ENCODE results near the gene IL20RA.
"Not testable (repeated sequence)": the region's sequence is repeated elsewhere in the genome, so short reads cannot be mapped to it uniquely, and the experiment has no call there.

The IL20RA gene

GRCh38 chr6:136967876-136968752, 76.7 kb downstream of the IL20RA start:
- DNase-seq: peak; percentile 78

DNA sequence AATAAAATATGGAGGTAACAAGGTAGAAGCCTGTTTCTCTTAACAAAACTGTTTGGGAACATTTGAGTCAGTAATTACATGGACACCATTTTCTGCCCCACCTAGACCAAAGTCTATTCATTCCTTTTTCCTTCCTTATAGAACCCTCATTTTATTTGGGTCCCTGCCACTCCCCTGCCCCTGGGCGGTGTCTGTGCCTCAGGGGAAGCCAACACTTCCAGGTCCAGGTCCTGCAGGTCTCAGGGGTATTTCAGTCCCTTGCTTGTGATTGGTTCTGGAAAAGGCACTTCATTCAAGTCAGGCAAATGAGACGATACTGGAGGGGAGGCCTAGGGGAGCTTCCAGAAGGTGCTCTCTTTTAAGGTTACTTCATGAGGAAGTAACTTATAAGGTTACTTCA, 80.4 kb downstream of the IL20RA start:
- DNase-seq: no peak

- no peak for DNase-seq
These were observed 81.5 kb downstream of the IL20RA start for GRCh38 chr6:136963259-136963658.

DNA sequence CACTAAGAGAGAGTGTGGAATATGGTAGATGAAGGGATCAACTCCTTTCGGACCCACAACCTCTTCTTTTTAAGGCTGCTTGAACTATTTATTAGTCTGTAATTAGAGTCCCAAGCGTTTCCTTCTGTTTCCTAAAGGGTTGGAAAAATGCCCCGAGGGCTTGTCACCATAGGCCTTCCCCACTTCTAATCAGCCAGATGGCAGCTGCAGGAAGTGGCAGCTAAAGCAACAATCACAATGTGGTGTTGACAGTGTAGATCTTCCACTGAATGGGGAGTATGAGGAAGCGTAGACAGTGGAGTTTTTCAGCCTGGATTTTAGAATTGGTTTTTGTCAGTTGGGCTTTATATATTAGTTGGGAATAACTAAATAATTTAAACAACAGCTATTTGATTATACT, 82.1 kb downstream of the IL20RA start:
- DNase-seq: no peak

DNA sequence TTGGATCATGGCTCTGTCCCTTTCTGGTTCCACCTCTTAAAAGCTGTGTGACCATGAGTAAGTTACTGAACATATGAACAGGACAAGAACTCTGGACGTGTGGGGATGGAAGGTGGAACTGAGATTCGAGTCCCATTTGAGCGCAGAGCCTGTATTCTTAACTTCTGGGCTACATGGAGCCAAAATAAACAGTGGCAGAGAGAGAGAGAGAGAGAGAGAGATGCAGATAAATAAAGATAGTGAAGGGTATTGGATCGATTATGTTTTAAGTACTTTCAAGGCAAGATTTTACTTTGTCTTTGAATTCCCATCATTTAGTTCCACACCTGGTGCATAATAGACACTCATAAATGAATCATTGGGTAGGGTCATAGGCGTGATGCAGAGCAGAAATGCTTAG, 82.9 kb downstream of the IL20RA start:
- DNase-seq: no peak

DNA sequence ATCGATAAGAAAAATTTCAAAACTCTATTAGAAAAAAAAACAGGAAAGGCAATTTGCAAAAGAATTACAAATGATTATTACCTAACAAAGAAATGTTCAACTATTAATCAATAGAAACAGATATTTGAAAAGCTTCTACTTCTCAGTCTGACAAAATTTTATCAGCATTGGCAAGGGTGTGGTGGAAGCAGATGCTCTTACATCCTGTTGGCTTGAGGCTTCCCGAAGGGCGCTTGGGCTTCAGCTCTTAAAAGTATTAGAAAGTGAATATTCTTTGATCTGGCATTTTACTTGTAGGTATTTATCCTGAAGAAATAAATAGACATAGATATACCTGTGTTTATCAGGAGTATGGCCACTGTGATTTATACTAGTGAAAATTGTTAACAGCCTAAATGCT, 84.0 kb downstream of the IL20RA start:
- DNase-seq: no peak

DNA sequence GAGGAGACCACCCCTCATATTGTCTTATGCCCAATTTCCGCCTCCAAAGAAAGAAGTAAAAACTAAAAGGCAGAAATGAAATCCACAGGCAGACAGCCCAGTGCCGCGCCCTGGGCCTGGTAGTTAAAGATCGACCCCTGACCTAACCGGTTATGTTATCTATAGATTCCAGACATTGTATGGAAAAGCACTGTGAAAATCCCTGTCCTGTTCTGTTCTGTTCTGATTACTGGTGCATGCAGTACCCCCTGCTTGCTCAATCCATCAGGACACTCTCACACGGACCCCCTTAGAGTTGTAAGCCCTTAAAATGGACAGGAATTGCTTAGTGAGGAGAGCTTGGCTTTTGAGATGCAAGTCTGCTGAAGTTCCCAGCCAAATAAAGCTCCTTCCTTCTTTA, 84.8 kb downstream of the IL20RA start:
- DNase-seq: not testable (repeated sequence)

DNA sequence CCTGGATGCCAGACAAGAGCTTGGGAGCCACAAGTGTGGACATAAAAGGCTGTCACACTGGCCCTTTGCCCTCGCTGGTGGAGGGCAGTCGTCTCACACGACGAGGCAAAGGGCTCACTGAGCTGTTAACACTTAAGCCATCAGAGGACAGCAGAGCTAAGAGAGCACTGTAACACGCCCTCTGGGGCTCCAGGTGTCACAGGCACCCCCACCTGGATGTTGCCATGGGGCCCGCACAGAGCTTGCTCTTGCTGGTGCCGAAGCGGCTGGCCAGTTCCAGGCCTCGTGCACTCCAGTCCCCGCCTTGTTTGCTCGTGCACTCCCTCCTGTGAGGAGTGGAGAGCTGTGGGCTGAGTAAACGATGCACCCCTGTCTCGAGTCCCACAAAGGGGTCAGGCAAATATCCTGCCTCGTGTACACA, 85.3 kb downstream of the IL20RA start:
- no peak for DNase-seq

DNA sequence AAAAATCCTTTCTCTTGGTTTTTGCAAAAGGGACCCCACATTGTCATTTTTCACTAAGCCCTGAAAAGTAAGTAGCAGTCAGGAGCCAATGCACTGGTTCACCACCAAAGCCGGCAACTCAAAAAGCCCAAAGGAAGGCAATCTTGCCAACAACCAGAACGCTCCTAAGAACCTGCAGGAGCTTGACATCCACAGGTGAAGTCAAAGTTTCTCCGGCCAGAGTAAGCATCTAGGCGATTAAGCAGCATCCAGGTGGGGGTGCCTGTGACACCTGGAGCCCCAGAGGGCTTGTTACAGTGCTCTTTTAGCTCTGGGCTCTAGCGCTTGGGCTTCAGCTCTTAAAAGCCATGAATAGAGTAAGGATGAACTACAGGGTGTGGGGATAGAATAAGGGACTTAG, 86.6 kb downstream of the IL20RA start:
- no peak for DNase-seq

- DNase-seq: no peak
These were observed 87.9 kb downstream of the IL20RA start for GRCh38 chr6:136956590-136957544.

- no peak for DNase-seq
These were observed 89.6 kb downstream of the IL20RA start for GRCh38 chr6:136955123-136955522.

- no peak for DNase-seq
These were observed 92.0 kb downstream of the IL20RA start for GRCh38 chr6:136952714-136953260.

DNA sequence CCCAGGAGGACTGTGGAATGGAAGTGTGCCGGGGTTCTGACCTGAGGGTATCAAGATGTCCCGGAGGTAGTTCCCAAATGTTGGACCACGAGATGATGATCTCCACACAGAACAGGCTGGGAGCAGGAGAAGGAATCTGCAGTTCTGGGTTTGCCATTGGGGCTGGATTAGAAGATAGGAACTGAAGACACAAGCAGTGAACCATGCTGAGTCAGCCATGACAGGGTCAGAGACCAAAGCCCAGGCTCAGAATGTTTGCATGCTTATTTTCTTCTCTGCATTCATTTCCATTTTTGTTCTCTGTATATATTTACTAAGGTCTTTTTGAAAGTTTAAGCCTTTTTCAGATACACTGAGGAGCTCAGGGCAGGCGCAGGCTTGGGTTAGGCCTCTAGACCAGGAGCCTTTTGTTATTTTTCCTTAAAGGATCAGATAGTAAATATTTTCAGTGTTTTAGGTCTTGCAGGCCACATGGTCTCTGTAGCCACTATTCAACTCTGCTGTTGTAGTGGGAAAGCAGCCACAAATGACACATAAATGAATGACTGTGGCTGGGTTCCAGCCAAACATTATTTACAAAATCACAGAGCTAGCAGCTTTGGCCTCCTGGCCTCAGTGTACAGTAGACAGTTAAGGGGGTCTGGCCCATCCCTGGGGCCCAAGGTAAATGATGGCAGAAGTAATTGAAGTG, 94.2 kb downstream of the IL20RA start:
- DNase-seq: no peak

Data from activated CD4-positive, alpha-beta T cell treated with anti-CD3 and anti-CD28 coated beads for 48 hours (primary cell).